HG03469 (cell line): ENCODE data around the gene HDAC7.
"Not testable (repeated sequence)": the region's sequence is repeated elsewhere in the genome, so short reads cannot be mapped to it uniquely, and the experiment has no call there.

Experiments
- ATAC-seq: cut with Tn5 transposase; IDR thresholded peaks from one replicate; pipeline ENCODE4 v1.9.1; 2021; ENCODE audit warnings: mild to moderate bottlenecking, moderate library complexity, moderate number of reproducible peaks; ENCODE audit not compliant: unreplicated experiment

The HDAC7 gene

GRCh38 chr12:47850153-47851084, 30.7 kb upstream of the HDAC7 start:
- no peak for ATAC-seq

GRCh38 chr12:47849261-47849660, 29.6 kb upstream of the HDAC7 start:
- ATAC-seq: no peak

- ATAC-seq: no peak
Observed at GRCh38 chr12:47848853-47849252, 29.1 kb upstream of the HDAC7 start.

- ATAC-seq: no peak
Observed at GRCh38 chr12:47846294-47846996, 26.7 kb upstream of the HDAC7 start.

GRCh38 chr12:47845081-47845480, 25.4 kb upstream of the HDAC7 start:
- ATAC-seq: no peak

- ATAC-seq: no peak
Observed at GRCh38 chr12:47844264-47845019, 24.7 kb upstream of the HDAC7 start.

GRCh38 chr12:47843226-47843980, 23.7 kb upstream of the HDAC7 start:
- ATAC-seq: no peak

GRCh38 chr12:47842543-47842942, 22.8 kb upstream of the HDAC7 start:
- not testable (repeated sequence) for ATAC-seq

- ATAC-seq: no peak
Observed at GRCh38 chr12:47841910-47842309, 22.2 kb upstream of the HDAC7 start.

- ATAC-seq: no peak
Observed at GRCh38 chr12:47841501-47841900, 21.8 kb upstream of the HDAC7 start.

GRCh38 chr12:47840571-47840970, 20.9 kb upstream of the HDAC7 start:
- no peak for ATAC-seq

- ATAC-seq: no peak
Observed at GRCh38 chr12:47839214-47839876, 19.6 kb upstream of the HDAC7 start.

GRCh38 chr12:47838286-47838931, 18.7 kb upstream of the HDAC7 start:
- no peak for ATAC-seq

GRCh38 chr12:47837190-47838171, 17.8 kb upstream of the HDAC7 start:
- ATAC-seq: no peak

GRCh38 chr12:47835831-47836155, 16.1 kb upstream of the HDAC7 start:
- no peak for ATAC-seq

- no peak for ATAC-seq
Observed at GRCh38 chr12:47835006-47835830, 15.5 kb upstream of the HDAC7 start.

GRCh38 chr12:47834199-47834903, 14.6 kb upstream of the HDAC7 start:
- ATAC-seq: no peak
